Stimulated activated CD8-positive, alpha-beta memory T cell treated with anti-CD3 and anti-CD28 coated beads, Interleukin-4, amount 100 ng/mL, for 4 hours (primary cell): ENCODE data around the gene TIAM1.

Experiments
- DNase-seq, 2 donors: peaks; one replicate each; pipeline ENCODE4 v3.0.0-alpha.2; 2020; ENCODE audit warnings: low read depth in 2 of 2, low spot score in 1 of 2

Gene TIAM1

DNA sequence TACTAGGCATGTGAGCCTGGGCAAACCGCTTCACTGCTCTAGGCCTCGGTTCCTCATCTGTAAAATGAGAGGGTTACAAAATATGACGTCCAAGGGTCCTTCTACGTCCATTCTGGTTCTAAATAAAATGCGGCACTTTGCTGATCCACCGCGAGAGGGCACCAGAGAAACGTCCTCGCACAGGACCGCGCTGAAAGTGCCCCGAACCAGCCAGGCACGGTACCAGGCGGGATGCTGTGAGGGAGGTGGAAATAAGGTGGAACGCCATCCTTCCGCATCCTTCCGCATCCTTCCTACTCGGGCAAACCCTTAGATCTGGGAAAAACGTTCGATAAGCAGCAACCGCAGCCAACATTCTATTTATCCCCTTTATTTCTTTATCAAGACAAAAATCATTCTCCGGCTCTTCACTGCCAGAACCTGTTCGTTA is 245.5 kb downstream of the TIAM1 start:
- DNase-seq = peak; percentile 46 to 65

DNA sequence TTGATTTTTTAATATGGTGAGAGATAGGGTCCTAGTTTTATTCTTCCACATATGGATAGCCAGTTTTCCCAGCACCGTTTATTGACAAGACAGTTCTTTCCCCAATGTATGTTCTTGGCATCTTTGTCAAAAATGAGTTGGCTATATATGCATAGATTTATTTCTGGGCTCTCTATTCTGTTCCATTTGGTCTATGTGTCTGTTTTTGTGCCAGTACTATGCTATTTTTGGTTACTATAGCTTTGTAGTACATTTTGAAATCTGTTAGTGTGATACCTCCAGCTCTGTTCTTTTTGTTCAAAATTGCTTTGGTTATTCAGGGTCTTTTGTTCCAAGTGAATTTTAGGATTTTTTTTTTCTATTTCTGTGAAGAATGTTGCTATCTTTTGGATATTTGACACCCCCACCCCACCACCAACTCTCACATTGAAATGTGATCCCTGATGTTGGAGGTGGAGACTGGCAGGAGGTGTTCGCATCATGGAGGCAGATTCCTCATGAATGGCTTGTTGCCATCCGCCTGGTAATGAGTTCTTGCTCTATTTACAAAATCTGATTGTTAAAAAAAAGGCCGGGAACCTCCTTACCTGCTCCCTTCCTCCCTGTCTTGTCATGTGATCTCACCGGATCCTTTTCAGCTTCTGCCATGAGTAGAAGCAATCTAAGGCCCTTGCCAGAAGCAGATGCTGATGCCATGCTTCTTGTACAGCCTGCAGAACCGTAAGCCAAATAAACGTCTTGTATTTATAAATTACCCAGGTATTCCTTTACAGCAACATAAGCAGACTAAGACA is 251.0 kb downstream of the TIAM1 start:
- DNase-seq = no peak

DNA sequence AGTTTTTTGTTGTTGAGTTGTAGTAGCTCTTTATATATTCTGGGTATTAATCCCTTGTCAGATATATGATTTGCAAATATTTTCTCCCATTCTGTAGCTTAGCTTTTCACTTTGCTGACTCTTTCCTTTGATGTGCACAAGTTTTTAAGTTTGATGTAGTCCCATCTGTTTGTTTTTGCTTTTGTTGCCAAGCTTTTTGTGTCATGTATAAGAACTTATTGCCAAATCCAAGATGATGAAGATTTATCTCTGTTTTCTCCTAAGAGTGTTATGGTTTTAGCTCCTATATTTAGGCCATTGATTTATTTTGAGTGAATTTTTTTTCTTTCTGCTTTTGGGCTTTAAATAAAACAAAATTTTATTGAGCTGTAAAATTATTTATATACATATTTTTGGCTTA is 253.7 kb downstream of the TIAM1 start:
- DNase-seq = no peak

DNA sequence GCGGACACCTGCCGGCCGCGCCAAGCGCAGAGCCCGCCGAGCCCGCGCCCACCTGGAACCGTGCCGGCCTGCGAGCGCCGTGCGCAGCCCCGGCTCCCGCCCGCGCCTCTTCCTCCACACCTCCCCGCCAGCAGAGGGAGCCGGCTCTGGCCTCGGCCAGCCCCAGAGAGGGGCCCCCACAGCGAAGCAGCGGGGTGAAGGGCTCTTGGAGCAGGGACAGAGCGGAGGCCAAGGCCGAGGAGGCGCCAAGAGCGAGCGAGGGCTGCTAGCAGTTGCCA is 255.6 kb downstream of the TIAM1 start:
- DNase-seq = no peak

DNA sequence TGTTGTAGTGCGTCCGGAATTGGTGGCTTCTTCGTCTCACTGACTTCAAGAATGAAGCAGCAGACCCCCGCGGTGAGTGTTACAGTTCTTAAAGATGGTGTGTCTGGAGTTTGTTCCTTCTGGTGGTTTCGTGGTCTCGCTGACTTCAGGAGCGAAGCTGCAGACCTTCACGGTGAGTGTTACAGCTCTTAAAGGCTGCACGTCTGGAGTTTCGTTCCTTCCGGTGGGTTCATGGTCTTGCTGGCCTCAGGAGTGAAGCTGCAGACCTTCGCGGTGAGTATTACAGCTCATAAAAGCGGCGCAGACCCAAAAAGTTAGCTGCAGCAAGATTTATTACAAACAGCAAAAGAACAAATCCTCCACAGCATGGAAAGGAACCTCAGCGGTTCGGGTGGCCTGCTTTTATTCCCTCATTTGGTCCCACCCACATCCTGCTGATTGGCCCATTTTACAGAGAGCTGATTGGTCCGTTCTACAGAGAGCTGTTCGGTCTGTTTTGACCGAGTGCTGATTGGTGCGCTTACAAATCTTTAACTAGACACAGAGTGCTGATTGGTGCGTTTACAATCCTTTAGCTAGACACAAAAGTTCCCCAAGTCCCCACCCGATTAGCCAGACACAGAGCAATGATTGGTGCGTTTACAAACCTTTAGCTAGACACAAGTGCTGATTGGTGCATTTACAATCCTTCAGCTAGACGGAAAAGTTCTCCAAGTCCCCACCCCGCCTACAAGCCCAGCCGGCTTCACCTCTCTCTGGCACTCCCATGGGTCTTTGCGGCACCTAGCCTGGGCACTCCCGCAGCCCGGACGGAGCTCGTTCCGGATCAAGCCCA is 256.2 kb downstream of the TIAM1 start:
- no peak for DNase-seq

DNA sequence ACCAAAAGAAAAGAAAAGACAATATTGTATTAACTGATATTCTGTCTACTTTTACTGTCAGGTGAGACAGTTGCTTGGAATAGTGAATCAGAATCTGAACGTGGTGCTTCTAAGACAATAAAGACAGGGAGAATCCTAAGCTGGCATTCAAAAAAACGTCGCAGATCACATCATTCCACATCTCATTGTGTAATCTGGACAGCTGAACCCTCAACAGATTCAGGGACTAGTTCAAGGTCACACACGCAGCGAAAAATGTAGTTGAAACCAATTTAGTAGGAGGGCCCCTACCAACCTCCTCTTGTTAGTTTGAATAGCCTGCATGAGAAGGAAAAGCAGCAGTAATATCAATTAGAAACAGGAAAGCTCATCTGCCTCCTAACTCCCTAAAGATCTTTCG is 259.4 kb downstream of the TIAM1 start:
- no peak for DNase-seq

DNA sequence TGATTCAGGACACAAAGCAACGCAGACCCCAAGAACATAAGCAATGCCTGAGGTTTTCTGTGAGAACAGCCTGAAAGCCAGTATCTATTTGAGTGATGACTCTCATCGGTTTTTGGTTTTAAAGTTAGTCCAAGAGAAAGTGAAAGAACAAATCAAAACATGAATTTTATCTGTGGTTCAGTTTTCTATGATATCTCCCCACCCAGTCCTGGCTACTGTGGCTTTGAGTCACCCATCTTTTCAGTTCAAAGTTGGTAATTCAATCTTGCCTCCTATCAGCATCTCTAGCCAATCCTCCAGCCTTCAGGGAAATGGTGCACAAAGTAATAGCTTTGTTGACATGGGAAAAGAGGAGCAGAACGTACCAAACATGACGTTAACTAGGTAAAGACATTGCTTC is 265.3 kb downstream of the TIAM1 start:
- DNase-seq = no peak

DNA sequence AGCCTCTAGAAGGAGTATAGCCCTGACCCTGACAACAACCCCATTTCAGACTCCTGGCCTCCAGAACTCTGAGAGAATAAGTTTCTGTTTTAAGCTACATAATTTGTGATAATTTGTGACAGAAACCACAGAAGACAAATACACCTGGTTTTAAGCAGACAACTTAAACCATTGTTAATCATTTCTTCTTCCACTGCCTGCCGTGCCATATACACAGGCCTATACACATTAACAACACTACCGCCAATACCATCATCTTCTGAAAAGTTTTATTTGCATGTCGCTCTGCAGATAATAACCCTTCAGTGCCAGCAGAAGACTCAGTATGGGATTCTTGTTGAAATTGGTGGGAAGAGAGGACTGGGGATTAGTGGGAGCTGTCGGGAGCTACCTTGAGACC is 265.8 kb downstream of the TIAM1 start:
- DNase-seq = no peak

DNA sequence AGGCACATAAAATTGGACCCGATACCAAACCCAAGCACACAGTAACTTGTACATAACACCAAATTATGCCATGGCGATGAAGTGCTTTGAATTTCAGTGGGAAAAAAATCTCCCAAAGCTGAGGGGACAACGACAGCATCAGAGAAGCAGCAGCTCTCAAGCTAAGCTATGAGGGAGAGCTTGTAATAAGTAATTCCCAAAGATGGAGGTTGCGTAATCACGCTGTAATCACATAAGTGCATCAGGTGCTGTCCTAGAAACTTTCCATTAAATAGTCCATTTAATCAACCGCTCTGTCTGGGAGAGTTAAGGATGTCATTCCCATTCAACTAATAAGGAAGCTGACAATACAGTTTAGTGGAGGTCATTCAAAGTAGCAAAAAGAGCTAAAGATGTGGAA is 268.2 kb downstream of the TIAM1 start:
- no peak for DNase-seq

DNA sequence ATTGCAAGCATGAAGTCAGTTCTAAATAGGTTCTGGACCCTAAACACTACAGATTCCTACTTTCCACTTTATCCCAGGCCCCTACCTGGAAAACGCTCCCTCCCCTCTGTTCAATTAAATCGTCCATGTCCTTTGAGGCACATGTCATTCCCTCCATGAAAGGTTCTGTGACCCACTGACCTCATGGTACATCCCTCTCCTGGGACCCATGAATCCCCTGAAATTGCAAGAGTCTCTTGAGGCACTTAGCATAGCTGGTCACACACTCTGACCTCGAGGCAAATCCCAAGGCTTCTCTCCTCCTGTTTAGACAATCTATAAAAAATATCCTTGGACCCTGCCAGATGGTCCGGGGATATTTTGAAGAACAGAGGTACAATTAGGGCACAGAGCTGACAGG is 271.5 kb downstream of the TIAM1 start:
- DNase-seq = no peak
